GM12875 (cell line): Measurements from ENCODE around the gene CHD3.

Experiments
- H3K4me3 ChIP-seq: one replicate; pipeline ENCODE4 v1.5.1; 2011; ENCODE audit warnings: low read depth, low read length, control low read depth
- TF ChIP-seq, protein P1 (sequence below): IDR thresholded peaks from 2 replicates; pipeline ENCODE4 v1.5.1; 2011; ENCODE audit warnings: low read depth, mild to moderate bottlenecking, control low read depth, inconsistent platforms, low read length, moderate library complexity, borderline replicate concordance; ENCODE audit not compliant: insufficient read depth

CHD3 gene

DNA sequence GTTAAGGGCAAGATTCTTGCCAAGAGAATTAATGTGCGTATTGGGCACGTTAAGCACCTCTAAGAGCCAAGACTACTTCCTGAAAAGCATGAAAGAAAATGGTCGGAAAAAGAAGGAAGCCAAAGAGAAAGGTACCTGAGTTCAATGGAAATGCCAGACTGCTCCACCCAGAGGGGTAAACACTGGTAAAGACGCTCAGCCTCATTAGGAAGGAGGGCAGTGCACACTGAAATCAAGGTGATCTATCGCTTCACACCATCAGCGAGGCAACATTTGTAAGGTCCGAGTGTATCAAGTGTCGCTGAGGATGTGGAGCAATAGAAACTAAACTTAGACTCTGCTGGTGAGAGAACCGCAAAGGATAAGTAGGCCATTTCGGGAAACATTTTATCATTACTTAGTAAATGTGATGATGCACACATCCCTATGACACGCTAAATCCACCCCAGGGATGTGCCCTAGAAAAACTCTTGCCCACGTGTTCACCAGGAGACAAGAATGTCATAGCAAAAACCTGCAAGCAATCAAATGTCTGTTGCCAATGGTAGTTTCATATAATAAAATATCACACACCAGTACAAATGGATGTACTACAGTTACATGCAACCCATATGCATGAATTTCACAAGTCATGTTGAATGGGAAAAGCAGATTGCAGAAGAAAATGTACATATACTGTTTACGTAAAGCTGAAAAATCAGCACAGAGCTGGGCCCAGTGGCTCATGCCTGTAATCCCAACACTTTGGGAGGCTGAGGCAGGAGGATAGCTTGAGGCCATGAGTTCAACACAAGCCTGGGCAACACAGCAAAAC, 67.0 kb downstream of the CHD3 start:
- no peak overlapping the region for H3K4me3 ChIP-seq
- TF ChIP-seq, protein P1, sequence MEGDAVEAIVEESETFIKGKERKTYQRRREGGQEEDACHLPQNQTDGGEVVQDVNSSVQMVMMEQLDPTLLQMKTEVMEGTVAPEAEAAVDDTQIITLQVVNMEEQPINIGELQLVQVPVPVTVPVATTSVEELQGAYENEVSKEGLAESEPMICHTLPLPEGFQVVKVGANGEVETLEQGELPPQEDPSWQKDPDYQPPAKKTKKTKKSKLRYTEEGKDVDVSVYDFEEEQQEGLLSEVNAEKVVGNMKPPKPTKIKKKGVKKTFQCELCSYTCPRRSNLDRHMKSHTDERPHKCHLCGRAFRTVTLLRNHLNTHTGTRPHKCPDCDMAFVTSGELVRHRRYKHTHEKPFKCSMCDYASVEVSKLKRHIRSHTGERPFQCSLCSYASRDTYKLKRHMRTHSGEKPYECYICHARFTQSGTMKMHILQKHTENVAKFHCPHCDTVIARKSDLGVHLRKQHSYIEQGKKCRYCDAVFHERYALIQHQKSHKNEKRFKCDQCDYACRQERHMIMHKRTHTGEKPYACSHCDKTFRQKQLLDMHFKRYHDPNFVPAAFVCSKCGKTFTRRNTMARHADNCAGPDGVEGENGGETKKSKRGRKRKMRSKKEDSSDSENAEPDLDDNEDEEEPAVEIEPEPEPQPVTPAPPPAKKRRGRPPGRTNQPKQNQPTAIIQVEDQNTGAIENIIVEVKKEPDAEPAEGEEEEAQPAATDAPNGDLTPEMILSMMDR = no peak

DNA sequence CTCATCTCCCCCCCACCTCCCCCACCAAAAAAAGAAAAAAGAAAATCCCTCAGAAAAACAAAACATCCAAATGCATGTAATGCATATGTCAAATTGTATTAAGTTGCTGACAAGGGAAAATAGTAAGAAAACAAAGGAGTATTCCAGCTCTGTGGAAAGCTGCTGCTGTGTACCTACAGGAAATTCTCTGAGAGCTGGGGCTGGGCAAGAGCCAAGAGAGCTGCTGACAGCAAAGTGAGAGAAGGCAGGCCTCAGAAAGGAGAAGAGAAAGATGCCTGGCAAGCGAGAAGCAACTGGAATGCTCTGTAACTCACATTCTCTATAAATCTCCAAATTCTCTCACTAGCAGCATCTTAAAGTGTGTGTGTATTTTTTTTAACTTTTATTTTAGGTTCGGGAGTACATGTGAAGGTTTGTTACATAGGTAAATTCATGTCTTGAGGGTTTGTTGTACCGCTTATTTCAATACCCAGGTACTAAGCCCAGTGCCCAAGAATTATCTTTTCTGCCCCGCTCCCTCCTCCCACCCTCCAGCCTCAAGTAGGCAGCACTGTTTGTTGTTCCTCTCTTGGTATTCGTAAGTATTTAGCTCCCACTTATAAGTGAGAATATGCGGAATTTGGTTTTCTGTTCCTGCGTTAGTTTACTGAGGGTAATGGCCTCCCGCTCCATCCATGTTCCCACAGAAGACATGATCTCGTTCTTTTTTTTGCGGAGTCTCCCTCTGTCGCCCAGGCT, 67.8 kb downstream of the CHD3 start:
- TF ChIP-seq, protein P1 = no peak
- no peak overlapping the region for H3K4me3 ChIP-seq

DNA sequence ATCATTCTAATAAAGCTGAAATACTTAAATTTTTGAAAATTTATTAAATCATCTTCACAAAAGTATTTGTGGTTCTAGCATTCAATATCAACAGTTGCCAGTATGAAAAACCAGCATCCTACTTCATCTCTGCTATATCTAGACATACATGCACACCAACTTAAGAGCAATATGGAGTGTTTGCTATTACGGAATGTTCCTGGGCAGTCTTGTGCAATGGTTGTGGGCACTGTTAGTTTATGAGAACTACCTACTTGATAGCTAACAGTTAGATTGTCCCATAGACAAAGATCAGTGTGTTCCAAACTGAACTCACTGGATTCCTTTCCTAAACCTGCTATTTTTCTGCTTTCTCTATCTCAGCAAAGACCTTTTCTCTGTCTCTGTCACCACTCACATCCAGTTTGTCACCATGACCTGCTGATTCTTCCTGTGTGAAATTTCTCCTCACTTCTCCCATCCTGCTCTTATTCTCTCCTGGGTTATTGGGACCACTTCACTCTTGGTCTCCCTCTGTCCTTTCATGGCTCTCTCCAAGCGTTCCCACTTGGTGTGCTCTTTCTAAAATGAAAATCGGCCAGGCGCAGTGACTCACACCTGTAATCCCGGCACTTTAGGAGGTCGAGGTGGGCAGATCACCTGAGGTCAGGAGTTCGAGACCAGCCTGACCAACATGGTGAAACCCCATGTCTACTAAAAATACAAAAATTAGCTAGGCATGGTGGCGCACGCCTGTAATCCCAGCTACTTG, 71.1 kb downstream of the CHD3 start:
- H3K4me3 ChIP-seq = no peak overlapping the region
- TF ChIP-seq, protein P1 = no peak

DNA sequence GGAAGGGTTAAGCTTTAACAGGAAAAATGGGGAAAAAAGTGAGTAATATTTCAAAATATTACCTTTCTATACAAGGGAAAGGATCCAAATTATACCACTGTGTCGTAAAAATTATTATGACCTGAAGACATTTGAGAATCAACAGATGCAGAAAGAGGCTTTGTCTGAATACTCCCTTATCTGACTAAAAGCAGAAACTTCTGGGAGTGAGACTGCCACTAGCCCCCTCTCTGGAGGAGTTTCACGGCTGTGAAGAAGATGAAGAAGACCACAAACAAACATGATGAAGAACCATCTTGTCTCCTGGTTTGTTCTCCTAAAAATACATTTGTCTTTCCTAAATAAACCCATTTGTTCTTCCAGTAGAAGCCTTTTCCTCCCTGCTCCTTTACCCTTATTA, 72.8 kb downstream of the CHD3 start:
- H3K4me3 ChIP-seq = no peak overlapping the region
- TF ChIP-seq, protein P1 = no peak
